RWPE2 (cell line): ENCODE measurements around the gene CCDC28A.
"Not testable (repeated sequence)": the region's sequence is repeated elsewhere in the genome, so short reads cannot be mapped to it uniquely, and the experiment has no call there.

Experiments used
- ATAC-seq: fragments of 200-7000 bp; cut with Tn5 transposase; 3 replicates; pipeline ENCODE4 v1.9.1; 2021; ENCODE audit warnings: low read depth
- DNase-seq: peaks from one replicate; pipeline ENCODE4 v3.0.0-alpha.2; 2020; ENCODE audit warnings: low spot score
- H3K27ac ChIP-seq: fragments of 450-650 bp; 2 replicates; pipeline ENCODE4 v1.5.1; 2017; ENCODE audit warnings: mild to moderate bottlenecking; ENCODE audit not compliant: poor library complexity, severe bottlenecking
- H3K27me3 ChIP-seq: fragments of 250-450 bp; sonication (Bioruptor Pico); 2 replicates; pipeline ENCODE4 v1.5.1; 2021; ENCODE audit warnings: mild to moderate bottlenecking, moderate library complexity; ENCODE audit not compliant: insufficient read depth, poor library complexity, severe bottlenecking
- H3K36me3 ChIP-seq: fragments of 250-450 bp; sonication (Bioruptor Pico); 2 replicates; pipeline ENCODE4 v1.5.1; 2020; ENCODE audit warnings: low read depth, mild to moderate bottlenecking, moderate library complexity
- H3K4me1 ChIP-seq: fragments of 250-450 bp; sonication (Bioruptor Pico); 2 replicates; pipeline ENCODE4 v1.5.1; 2021; ENCODE audit warnings: mild to moderate bottlenecking, moderate library complexity; ENCODE audit not compliant: insufficient read depth, poor library complexity, severe bottlenecking
- H3K4me3 ChIP-seq: fragments of 250-450 bp; sonication (Bioruptor Pico); 2 replicates; pipeline ENCODE4 v1.5.1; 2021; ENCODE audit warnings: mild to moderate bottlenecking, moderate library complexity; ENCODE audit not compliant: severe bottlenecking
- H3K9me3 ChIP-seq: fragments of 250-450 bp; sonication (Bioruptor Pico); 2 replicates; pipeline ENCODE4 v1.5.1; 2021; ENCODE audit warnings: mild to moderate bottlenecking, moderate library complexity; ENCODE audit not compliant: severe bottlenecking
- TF ChIP-seq, protein P1 (sequence below): fragments of 450-650 bp; IDR thresholded peaks from one replicate; pipeline ENCODE4 v1.5.1; 2017; ENCODE audit warnings: mild to moderate bottlenecking, moderate library complexity; ENCODE audit not compliant: poor library complexity, severe bottlenecking

Gene CCDC28A

DNA sequence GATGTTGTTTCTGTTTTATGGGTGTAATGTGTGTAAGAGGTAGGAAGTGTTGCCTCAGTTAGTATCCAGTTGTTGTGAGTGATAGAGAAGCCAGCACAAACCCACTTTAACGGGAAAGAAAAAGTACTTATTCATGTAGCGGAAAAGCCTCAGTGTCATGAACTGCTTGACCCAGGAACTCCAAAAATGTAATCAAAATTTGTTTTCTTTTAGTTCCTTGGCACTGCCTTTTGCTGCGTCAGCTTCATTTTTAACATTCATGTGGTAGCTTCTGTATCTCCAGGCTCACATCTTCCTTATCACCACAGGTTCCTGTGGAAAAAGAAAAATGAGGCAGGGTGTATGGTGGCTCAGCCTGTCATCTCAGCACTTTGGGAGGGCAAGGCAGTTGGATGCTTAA is 46.4 kb upstream of the CCDC28A start:
- H3K4me3 ChIP-seq: no peak overlapping the region
- no peaks in the 10 kb centered on the region for H3K27me3 ChIP-seq
- H3K9me3 ChIP-seq: no peaks in the 10 kb centered on the region
- no peaks in the 10 kb centered on the region for H3K4me1 ChIP-seq
- TF ChIP-seq, protein P1, sequence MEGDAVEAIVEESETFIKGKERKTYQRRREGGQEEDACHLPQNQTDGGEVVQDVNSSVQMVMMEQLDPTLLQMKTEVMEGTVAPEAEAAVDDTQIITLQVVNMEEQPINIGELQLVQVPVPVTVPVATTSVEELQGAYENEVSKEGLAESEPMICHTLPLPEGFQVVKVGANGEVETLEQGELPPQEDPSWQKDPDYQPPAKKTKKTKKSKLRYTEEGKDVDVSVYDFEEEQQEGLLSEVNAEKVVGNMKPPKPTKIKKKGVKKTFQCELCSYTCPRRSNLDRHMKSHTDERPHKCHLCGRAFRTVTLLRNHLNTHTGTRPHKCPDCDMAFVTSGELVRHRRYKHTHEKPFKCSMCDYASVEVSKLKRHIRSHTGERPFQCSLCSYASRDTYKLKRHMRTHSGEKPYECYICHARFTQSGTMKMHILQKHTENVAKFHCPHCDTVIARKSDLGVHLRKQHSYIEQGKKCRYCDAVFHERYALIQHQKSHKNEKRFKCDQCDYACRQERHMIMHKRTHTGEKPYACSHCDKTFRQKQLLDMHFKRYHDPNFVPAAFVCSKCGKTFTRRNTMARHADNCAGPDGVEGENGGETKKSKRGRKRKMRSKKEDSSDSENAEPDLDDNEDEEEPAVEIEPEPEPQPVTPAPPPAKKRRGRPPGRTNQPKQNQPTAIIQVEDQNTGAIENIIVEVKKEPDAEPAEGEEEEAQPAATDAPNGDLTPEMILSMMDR: no peak
- H3K27ac ChIP-seq: no peak overlapping the region
- DNase-seq: no peak
- no peaks in the 10 kb centered on the region for H3K36me3 ChIP-seq
- no peak for ATAC-seq

DNA sequence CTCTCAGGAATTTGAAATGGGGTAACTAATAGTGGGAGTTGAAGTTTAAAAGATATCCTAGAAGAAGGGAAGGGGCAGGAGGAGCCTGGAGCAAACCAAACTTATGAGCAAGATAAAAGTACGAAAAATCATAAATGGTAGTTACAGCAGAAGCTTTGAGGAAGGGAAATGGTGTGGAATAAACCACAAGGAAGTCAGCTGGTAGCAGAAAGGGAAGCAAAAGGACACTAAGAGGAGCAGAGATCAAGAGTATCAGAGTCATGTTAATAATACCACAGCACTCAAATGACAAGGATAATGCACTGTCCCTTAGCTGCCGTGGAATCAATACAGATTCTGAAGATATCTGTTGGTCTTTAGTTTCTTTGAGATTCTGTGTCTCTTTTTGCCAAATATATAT is 44.9 kb upstream of the CCDC28A start:
- DNase-seq (no peak), ATAC-seq (no peak)
- no peaks in the 10 kb centered on the region for H3K36me3 ChIP-seq
- no peak overlapping the region for H3K4me3 ChIP-seq
- no peak overlapping the region for H3K27ac ChIP-seq
- H3K27me3 ChIP-seq: no peaks in the 10 kb centered on the region
- H3K4me1 ChIP-seq: no peaks in the 10 kb centered on the region
- TF ChIP-seq, protein P1: no peak
- no peaks in the 10 kb centered on the region for H3K9me3 ChIP-seq

DNA sequence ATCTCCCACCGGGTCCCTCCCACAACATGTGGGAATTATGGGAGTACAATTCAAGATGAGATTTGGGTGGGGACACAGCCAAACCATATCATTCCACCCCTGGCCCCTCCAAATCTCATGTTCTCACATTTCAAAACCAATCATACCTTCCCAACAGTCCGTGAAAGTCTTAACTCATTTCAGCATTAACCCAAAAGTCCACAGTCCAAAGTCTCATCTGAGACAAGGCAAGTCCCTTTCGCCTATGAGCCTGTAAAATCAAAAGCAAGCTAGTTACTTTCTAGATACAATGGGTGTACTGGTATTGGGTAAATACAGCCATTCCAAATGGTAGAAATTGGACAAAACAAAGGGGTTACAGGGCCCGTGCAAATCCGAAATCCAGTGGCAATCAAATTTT is 43.5 kb upstream of the CCDC28A start:
- not testable (repeated sequence) for DNase-seq, H3K27ac ChIP-seq, H3K9me3 ChIP-seq, H3K36me3 ChIP-seq, H3K4me3 ChIP-seq, H3K4me1 ChIP-seq, ATAC-seq, H3K27me3 ChIP-seq

DNA sequence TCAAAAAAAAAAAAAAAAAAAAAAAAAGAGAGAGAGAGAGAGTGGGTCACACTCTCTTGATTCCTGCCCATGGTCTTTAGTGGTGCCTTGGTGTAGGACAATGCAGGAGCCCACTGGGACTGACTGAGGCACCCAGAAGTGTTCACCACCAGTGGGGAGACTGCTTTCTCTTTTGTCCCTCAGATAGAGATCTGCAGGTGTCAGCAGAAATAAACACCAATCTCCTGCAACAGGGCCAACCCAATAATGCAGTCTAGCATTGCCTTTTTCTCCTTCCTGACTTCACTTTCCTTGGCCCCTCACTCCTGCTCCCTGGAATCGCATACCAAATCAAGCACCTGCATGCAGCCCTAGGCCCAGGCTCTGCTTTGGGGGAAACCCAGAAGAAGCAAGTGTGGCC is 39.0 kb upstream of the CCDC28A start:
- Histone ChIP-seq H3K4me3 (no peak overlapping the region), H3K4me1 (no peaks in the 10 kb centered on the region), H3K27ac (no peak overlapping the region), H3K9me3 (no peaks in the 10 kb centered on the region), H3K27me3 (no peaks in the 10 kb centered on the region), H3K36me3 (no peaks in the 10 kb centered on the region)
- DNase-seq: no peak
- TF ChIP-seq, protein P1: no peak
- ATAC-seq: no peak

DNA sequence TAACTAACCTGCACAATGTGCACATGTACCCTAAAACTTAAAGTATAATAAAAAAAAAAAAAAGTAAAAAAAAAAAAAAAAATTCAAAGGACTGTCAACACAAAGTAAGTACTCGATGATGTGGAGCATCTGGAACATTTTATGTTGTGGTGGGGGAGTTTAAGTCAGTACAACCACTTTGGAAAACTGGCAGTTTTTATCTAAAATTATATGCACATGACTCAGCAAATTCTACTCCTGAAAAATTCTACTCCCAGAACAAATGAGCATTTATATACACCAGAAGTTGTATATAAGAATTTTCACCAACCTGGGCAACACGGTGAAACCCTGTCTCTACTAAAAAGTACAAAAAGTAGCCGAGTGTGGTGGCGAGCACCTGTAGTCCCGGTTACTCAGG is 36.9 kb upstream of the CCDC28A start:
- Histone ChIP-seq H3K4me3 (no peak overlapping the region), H3K4me1 (no peaks in the 10 kb centered on the region), H3K27ac (no peak overlapping the region), H3K36me3 (no peaks in the 10 kb centered on the region), H3K27me3 (no peaks in the 10 kb centered on the region), H3K9me3 (no peaks in the 10 kb centered on the region)
- TF ChIP-seq, protein P1: no peak
- ATAC-seq (no peak), DNase-seq (no peak)
